DOHH2 (cell line): ENCODE results near the gene OXGR1.

Experiments used
- CTCF ChIP-seq: fragments of 200-600 bp; sonication (generic); IDR thresholded peaks from one replicate; pipeline ENCODE4 v1.5.1; 2014; ENCODE audit warnings: antibody characterized with exemption, mild to moderate bottlenecking, low read depth, low read length; ENCODE audit not compliant: poor library complexity, severe bottlenecking
- EZH2phosphoT487 ChIP-seq: fragments of 200-600 bp; sonication (generic); IDR thresholded peaks from 2 replicates; pipeline ENCODE4 v1.6.1; 2017; ENCODE audit warnings: borderline replicate concordance, mild to moderate bottlenecking, antibody characterized with exemption, low read length, moderate library complexity, mixed read lengths

DNA sequence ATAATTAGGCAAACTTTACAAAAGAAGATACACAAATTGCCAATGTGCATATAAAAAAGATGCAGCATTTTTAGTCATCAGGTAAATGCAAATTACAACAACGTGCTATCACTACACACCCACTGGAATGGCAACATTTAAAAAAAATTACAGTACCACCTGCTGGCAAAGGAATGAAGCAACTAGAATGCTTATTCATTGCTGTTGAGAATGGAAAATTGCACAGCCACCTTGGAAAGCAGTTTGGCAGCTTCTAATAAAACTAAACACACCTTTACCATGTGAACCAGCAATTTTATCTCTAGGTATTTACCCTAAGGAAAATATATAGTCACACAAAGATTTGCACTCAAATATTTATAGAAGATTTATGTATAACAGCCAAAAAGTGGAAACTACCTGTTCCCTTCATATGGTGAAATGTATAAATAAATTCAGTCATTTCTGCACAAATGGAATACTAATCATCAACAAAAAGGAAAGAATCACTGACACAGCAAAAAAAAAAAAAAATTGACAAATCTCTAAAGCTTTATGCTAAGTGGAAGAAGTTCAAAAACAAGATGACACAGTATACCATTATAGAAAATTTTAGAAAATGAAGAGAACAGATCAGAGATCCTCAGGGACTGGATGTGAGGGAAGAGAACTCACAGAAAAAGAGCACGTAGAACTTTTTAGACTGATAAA, 30.3 kb downstream of the OXGR1 start:
- peak; percentile 27 for TF ChIP-seq CTCF
- no peak for TF ChIP-seq EZH2phosphoT487
